ENCODE measurements around the gene RNU6-1. TPM values are rescaled to one million over a fixed set of nuclear protein-coding genes. Genes with fewer than 3 reads are reported as not detected.

RNU6-1 gene
- total RNA-seq (not detected), polyA plus RNA-seq (ENCODE audit: insufficient read depth, low read depth, low replicate concordance) (not detected)
- long read RNA-seq, donor 1 = 0 reads
- long read RNA-seq, donor 2 = 0 reads
- long read RNA-seq, donor 3 = 0 reads
- long read RNA-seq, donor 4 = 0 reads
- long read RNA-seq, donor 5 = 0 reads
- long read RNA-seq, donor 6 = 0 reads
- long read RNA-seq, donor 7 = 0 reads
- long read RNA-seq, donor 8, partial matches to known transcripts = 0 of 1 reads
- long read RNA-seq, donor 8, other reads (novel, unspliced or antisense) = 0 of 1 reads
- long read RNA-seq, donor 9 = 0 reads
- long read RNA-seq, donor 10 = 0 reads

GRCh38 chr15:67839929-67840748, at the start of gene RNU6-1:
Gene RNU6-1, minus strand, starts transcription at chr15:67840045.
- peak within 1 kb of the TSS; percentile 58 to 99 (median 90) for H3K9ac ChIP-seq (ENCODE audit: low read length in 3 of 3)
- TF ChIP-seq CTCF (IDR thresholded peaks at IDR 0.05; ENCODE audit: borderline replicate concordance, extremely low read depth, insufficient read depth) = no peak
- no peaks in the 10 kb centered on the region for H3K9me3 ChIP-seq (ENCODE audit: control insufficient read depth in 2 of 3, insufficient read depth in 1 of 3, low read length in 3 of 3)
- H3K27ac ChIP-seq (ENCODE audit: low read depth in 2 of 2, low read length in 2 of 2) = peak within 1 kb of the TSS; percentile 94 to 99
- intact Hi-C loops (cut with DNase I) = loop anchor here (10.0 kb wide), 1 partner anchor 375 kb away; no protein-coding TSS in a partner anchor
- no peaks in the 10 kb centered on the region for H3K36me3 ChIP-seq (ENCODE audit: control insufficient read depth in 2 of 3, insufficient read depth in 3 of 3, low read length in 3 of 3)
- FAIRE-seq (peak; percentile 39), DNase-seq (peak; percentile 93 to 98 (median 96))
- H3K27me3 ChIP-seq (ENCODE audit: control insufficient read depth, insufficient read depth, low read length) = peaks cover 3% of the 10 kb centered on the region
- H3K4me3 ChIP-seq (ENCODE audit: low read length in 3 of 3) = peak within 1 kb of the TSS; percentile 78 to 82 (median 80)
- peaks cover 3 to 30% (median 18%) of the 10 kb centered on the region in 3 donors for H3K4me1 ChIP-seq (ENCODE audit: control insufficient read depth in 2 of 3, insufficient read depth in 2 of 3, low read depth in 1 of 3, low read length in 3 of 3)

- peaks cover 0 to 5% (median 5%) of the 10 kb centered on the region in 3 donors for H3K4me1 ChIP-seq (ENCODE audit: control insufficient read depth in 2 of 3, insufficient read depth in 2 of 3, low read depth in 1 of 3, low read length in 3 of 3)
- DNase-seq = no peak
- no peaks in the 10 kb centered on the region for H3K36me3 ChIP-seq (ENCODE audit: control insufficient read depth in 2 of 3, insufficient read depth in 3 of 3, low read length in 3 of 3)
- no peak overlapping the region for H3K4me3 ChIP-seq (ENCODE audit: low read length in 3 of 3)
- TF ChIP-seq CTCF (IDR thresholded peaks at IDR 0.05; ENCODE audit: borderline replicate concordance, extremely low read depth, insufficient read depth) = no peak
- intact Hi-C loops (cut with DNase I) = no loop called here
- H3K9me3 ChIP-seq (ENCODE audit: control insufficient read depth in 2 of 3, insufficient read depth in 1 of 3, low read length in 3 of 3) = no peaks in the 10 kb centered on the region
- no peak overlapping the region for H3K9ac ChIP-seq (ENCODE audit: low read length in 3 of 3)
- no peaks in the 10 kb centered on the region for H3K27me3 ChIP-seq (ENCODE audit: control insufficient read depth, insufficient read depth, low read length)
- no peak for FAIRE-seq
- no peak overlapping the region for H3K27ac ChIP-seq (ENCODE audit: low read depth in 2 of 2, low read length in 2 of 2)
Observed at GRCh38 chr15:67887776-67888175, 47.9 kb upstream of the RNU6-1 start.

- Histone ChIP-seq H3K4me3 (ENCODE audit: low read length in 3 of 3) (no peak overlapping the region), H3K27me3 (ENCODE audit: control insufficient read depth, insufficient read depth, low read length) (no peaks in the 10 kb centered on the region), H3K27ac (ENCODE audit: low read depth in 2 of 2, low read length in 2 of 2) (no peak overlapping the region), H3K9me3 (ENCODE audit: control insufficient read depth in 2 of 3, insufficient read depth in 1 of 3, low read length in 3 of 3) (no peaks in the 10 kb centered on the region), H3K9ac (ENCODE audit: low read length in 3 of 3) (no peak overlapping the region), H3K36me3 (ENCODE audit: control insufficient read depth in 2 of 3, insufficient read depth in 3 of 3, low read length in 3 of 3) (no peaks in the 10 kb centered on the region), H3K4me1 (ENCODE audit: control insufficient read depth in 2 of 3, insufficient read depth in 2 of 3, low read depth in 1 of 3, low read length in 3 of 3) (peaks cover 0 to 5% (median 5%) of the 10 kb centered on the region in 3 donors)
- FAIRE-seq (no peak), DNase-seq (no peak)
- intact Hi-C loops (cut with DNase I) = no loop called here
- TF ChIP-seq CTCF (IDR thresholded peaks at IDR 0.05; ENCODE audit: borderline replicate concordance, extremely low read depth, insufficient read depth) = no peak
Observed at GRCh38 chr15:67885861-67886260, 46.0 kb upstream of the RNU6-1 start.
